ENCODE measurements around the gene DYRK3.

- TF ChIP-seq CTCF (IDR thresholded peaks at IDR 0.05 in 2 of 3, conservative IDR thresholded peaks at IDR 0.05 in 1 of 3; ENCODE audit: control insufficient read depth in 2 of 3, extremely low read depth in 1 of 3, insufficient read depth in 1 of 3, low read depth in 3 of 3, low read length in 3 of 3) (no peak), BCL11A (IDR thresholded peaks at IDR 0.05; ENCODE audit: low read depth, low read length) (no peak), CHD1 (IDR thresholded peaks at IDR 0.05; ENCODE audit: low read depth, low read length) (no peak)
Observed at GRCh38 chr1:206695733-206696132, 60.4 kb downstream of the DYRK3 start.
